HepG2 (cell line): ENCODE results near the gene GNPDA2. TPM values are rescaled to one million over a fixed set of nuclear protein-coding genes. Genes with fewer than 3 reads are reported as not detected.
A peak's percentile ranks its signal among the peaks of the same experiment; 100 is the strongest.

ENCODE experiments used
- ATF3 ChIP-seq: sonication (generic); formaldehyde crosslinking; IDR thresholded peaks from 2 replicates; pipeline ENCODE4 v1.4.0; 2020; ENCODE audit warnings: missing genetic modification reagents
- BRD4 ChIP-seq: sonication (generic); formaldehyde crosslinking; IDR thresholded peaks from 2 replicates; pipeline ENCODE4 v1.4.0; 2020; ENCODE audit warnings: missing genetic modification reagents
- FOSL2 ChIP-seq: sonication (generic); formaldehyde crosslinking; IDR thresholded peaks from 2 replicates; pipeline ENCODE4 v1.4.0; 2020; ENCODE audit warnings: missing genetic modification reagents
- HNF4A ChIP-seq: sonication (generic); formaldehyde crosslinking; IDR thresholded peaks from 2 replicates; pipeline ENCODE4 v1.4.0; 2020; ENCODE audit warnings: missing genetic modification reagents
- KDM5B ChIP-seq: sonication (generic); formaldehyde crosslinking; IDR thresholded peaks from 2 replicates; pipeline ENCODE4 v1.4.0; 2020; ENCODE audit warnings: missing genetic modification reagents, mild to moderate bottlenecking, borderline replicate concordance
- NONO ChIP-seq, 2 experiments: fragments of 450-650 bp in 1 of 2; sonication (generic) in 1 of 2; formaldehyde crosslinking in 1 of 2; IDR thresholded peaks in 1 of 2; conservative IDR thresholded peaks in 1 of 2; 2 replicates each; pipeline versions ENCODE4 v1.6.1 to v1.8.0; 2017 to 2022; ENCODE audit warnings: mild to moderate bottlenecking in 1 of 2, missing genetic modification reagents in 1 of 2, moderate library complexity in 1 of 2
- PBX3 ChIP-seq: sonication (generic); formaldehyde crosslinking; IDR thresholded peaks from 2 replicates; pipeline ENCODE4 v1.8.1; 2023; ENCODE audit warnings: missing genetic modification reagents, inconsistent platforms, borderline replicate concordance
- PLSCR1 ChIP-seq: sonication (generic); formaldehyde crosslinking; IDR thresholded peaks from 2 replicates; pipeline ENCODE4 v1.5.0; 2020; ENCODE audit warnings: missing genetic modification reagents, mild to moderate bottlenecking, borderline replicate concordance
- RBAK ChIP-seq: sonication (generic); formaldehyde crosslinking; IDR thresholded peaks from 2 replicates; pipeline ENCODE4 v1.5.1; 2020; ENCODE audit warnings: mild to moderate bottlenecking, missing genetic modification reagents
- TBX3 ChIP-seq: fragments of 450-650 bp; IDR thresholded peaks from 2 replicates; pipeline ENCODE4 v1.6.1; 2017; ENCODE audit warnings: antibody characterized with exemption, mild to moderate bottlenecking, inconsistent platforms, borderline replicate concordance
- TFAP4 ChIP-seq: sonication (generic); IDR thresholded peaks from 2 replicates; pipeline ENCODE4 v1.6.1; 2016; ENCODE audit warnings: low read depth, borderline replicate concordance
- YEATS4 ChIP-seq: sonication (generic); formaldehyde crosslinking; IDR thresholded peaks from 2 replicates; pipeline ENCODE4 v1.4.0; 2020; ENCODE audit warnings: missing genetic modification reagents, borderline replicate concordance
- ZKSCAN5 ChIP-seq: sonication (generic); formaldehyde crosslinking; IDR thresholded peaks from 2 replicates; pipeline ENCODE4 v1.5.1; 2020; ENCODE audit warnings: mild to moderate bottlenecking, missing genetic modification reagents
- ZNF138 ChIP-seq: sonication (generic); formaldehyde crosslinking; IDR thresholded peaks from 2 replicates; pipeline ENCODE4 v1.5.0; 2020; ENCODE audit warnings: mild to moderate bottlenecking, low read depth, missing genetic modification reagents
- ZNF224 ChIP-seq: sonication (generic); formaldehyde crosslinking; IDR thresholded peaks from 2 replicates; pipeline ENCODE4 v1.5.0; 2020; ENCODE audit warnings: mild to moderate bottlenecking, missing genetic modification reagents
- ZNF335 ChIP-seq: sonication (generic); formaldehyde crosslinking; IDR thresholded peaks from 2 replicates; pipeline ENCODE4 v1.4.0; 2020; ENCODE audit warnings: missing genetic modification reagents
- ZNF343 ChIP-seq: sonication (generic); formaldehyde crosslinking; IDR thresholded peaks from 2 replicates; pipeline ENCODE4 v1.4.0; 2020; ENCODE audit warnings: mild to moderate bottlenecking, missing genetic modification reagents
- ZNF510 ChIP-seq: sonication (generic); formaldehyde crosslinking; IDR thresholded peaks from 2 replicates; pipeline ENCODE4 v1.4.0; 2020; ENCODE audit warnings: low read depth, mild to moderate bottlenecking, missing genetic modification reagents
- ZNF556 ChIP-seq: sonication (generic); formaldehyde crosslinking; IDR thresholded peaks from 2 replicates; pipeline ENCODE4 v1.4.0; 2020; ENCODE audit warnings: mild to moderate bottlenecking, missing genetic modification reagents, borderline replicate concordance
- ZNF687 ChIP-seq: sonication (generic); formaldehyde crosslinking; IDR thresholded peaks from 2 replicates; pipeline ENCODE4 v1.5.1; 2020; ENCODE audit warnings: mild to moderate bottlenecking, missing genetic modification reagents, moderate library complexity
- polyA plus RNA-seq, 8 experiments: library from polyadenylated mRNA; depleted of rRNA in 3 of 8; stranded (reverse) in 7 of 8; unstranded in 1 of 8; fragments of >200 nt; fragmentation: Illumina TruSeq in 4 of 8; extraction: Trizol in 4 of 8; gene quantifications; 2 replicates each; pipeline versions ENCODE4 v1.2.1 to v1.2.3, GENCODE V29; 2011 to 2016; ENCODE audit warnings: low read depth in 4 of 8, missing spikeins in 1 of 8, mixed read lengths in 1 of 8; ENCODE audit not compliant: insufficient read depth in 1 of 8
- total RNA-seq, 5 experiments: library from RNA; depleted of rRNA; stranded (reverse); fragments of >200 nt; fragmentation: Illumina TruSeq; extraction: Trizol; gene quantifications; 2 replicates each; pipeline ENCODE4 v1.2.3, GENCODE V29; 2016; ENCODE audit warnings: low read depth in 1 of 5

GNPDA2 gene
- total and polyA plus RNA-seq, 2 of the 13 experiments (the other 11 are each of a cell fraction or from before 2014, with no cell fraction given), result 5.4 to 9.0 TPM

GRCh38 chr4:44726038-44726871 is at the start of gene GNPDA2 (continued):
- TF ChIP-seq ATF3 (CRISPR knock-in tag) (0 out of 2 replicates have a peak, but pooled peaks have one; percentile 8), ZNF138 (CRISPR knock-in tag) (0 out of 2 replicates have a peak, but pooled peaks have one; percentile 47), ZNF224 (CRISPR knock-in tag) (no peak), HNF4A (CRISPR knock-in tag) (0 out of 2 replicates have a peak, but pooled peaks have one; percentile 13), ZNF556 (peak; percentile 61; the same call in 1 of the 2 replicates), TFAP4 (peak; percentile 88), FOSL2 (0 out of 2 replicates have a peak, but pooled peaks have one; percentile 32), ZNF343 (CRISPR knock-in tag) (peak; percentile 42; the same call in 1 of the 2 replicates), BRD4 (CRISPR knock-in tag) (peak; percentile 29; the same call in 1 of the 2 replicates), YEATS4 (peak; percentile 68), RBAK (peak; percentile 47; the same call in 1 of the 2 replicates), TBX3 (no peak; the same call in 1 of the 2 replicates), PBX3 (CRISPR knock-in tag) (0 out of 2 replicates have a peak, but pooled peaks have one; percentile 29), ZNF335 (CRISPR knock-in tag) (peak; percentile 70; the same call in 1 of the 2 replicates), PLSCR1 (CRISPR knock-in tag) (no peak), ZNF687 (CRISPR knock-in tag) (peak; percentile 98), ZNF510 (CRISPR knock-in tag) (0 out of 2 replicates have a peak, but pooled peaks have one; percentile 87), ZKSCAN5 (CRISPR knock-in tag) (no peak), NONO (IDR thresholded peaks at IDR 0.05) (no peak), NONO (CRISPR knock-in tag; conservative IDR thresholded peaks at IDR 0.05) (peak; percentile 66; the same call in 1 of the 2 replicates), KDM5B (peak; percentile 93; the same call in 1 of the 2 replicates)
